ENCODE measurements around the gene ITGB1BP2. TPM values are rescaled to one million over a fixed set of nuclear protein-coding genes. Genes with fewer than 3 reads are reported as not detected.
"Not testable (repeated sequence)": the region's sequence is repeated elsewhere in the genome, so short reads cannot be mapped to it uniquely, and the experiment has no call there.

The ITGB1BP2 gene
- total RNA-seq, 2 experiments from 2014 or later, result 5.3 to 6.7 TPM

- no peaks in the 10 kb centered on the region for H3K27me3 Mint-ChIP-seq
- ATAC-seq (no peak), DNase-seq (no peak)
- no peak overlapping the region for H3K27ac Mint-ChIP-seq
- CTCF ChIA-PET, result no interaction called here
- peaks cover 55% of the 10 kb centered on the region for H3K36me3 Mint-ChIP-seq (ENCODE audit: low read depth)
- POLR2A ChIA-PET, result interaction anchor here (0.8 to 1.7 kb wide), 6 partner anchors 9 to 111 kb away, joined by 3 to 12 read pairs (median 4); partner anchors contain the start of genes ITGB1BP2 and NONO
- TF ChIP-seq, protein P1, sequence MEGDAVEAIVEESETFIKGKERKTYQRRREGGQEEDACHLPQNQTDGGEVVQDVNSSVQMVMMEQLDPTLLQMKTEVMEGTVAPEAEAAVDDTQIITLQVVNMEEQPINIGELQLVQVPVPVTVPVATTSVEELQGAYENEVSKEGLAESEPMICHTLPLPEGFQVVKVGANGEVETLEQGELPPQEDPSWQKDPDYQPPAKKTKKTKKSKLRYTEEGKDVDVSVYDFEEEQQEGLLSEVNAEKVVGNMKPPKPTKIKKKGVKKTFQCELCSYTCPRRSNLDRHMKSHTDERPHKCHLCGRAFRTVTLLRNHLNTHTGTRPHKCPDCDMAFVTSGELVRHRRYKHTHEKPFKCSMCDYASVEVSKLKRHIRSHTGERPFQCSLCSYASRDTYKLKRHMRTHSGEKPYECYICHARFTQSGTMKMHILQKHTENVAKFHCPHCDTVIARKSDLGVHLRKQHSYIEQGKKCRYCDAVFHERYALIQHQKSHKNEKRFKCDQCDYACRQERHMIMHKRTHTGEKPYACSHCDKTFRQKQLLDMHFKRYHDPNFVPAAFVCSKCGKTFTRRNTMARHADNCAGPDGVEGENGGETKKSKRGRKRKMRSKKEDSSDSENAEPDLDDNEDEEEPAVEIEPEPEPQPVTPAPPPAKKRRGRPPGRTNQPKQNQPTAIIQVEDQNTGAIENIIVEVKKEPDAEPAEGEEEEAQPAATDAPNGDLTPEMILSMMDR (IDR thresholded peaks at IDR 0.05), result no peak
- H3K4me3 Mint-ChIP-seq, result no peak overlapping the region
- H3K9me3 Mint-ChIP-seq, result no peaks in the 10 kb centered on the region
- peaks cover 13% of the 10 kb centered on the region for H3K4me1 Mint-ChIP-seq (ENCODE audit: low read depth)
- intact Hi-C loops (cut with micrococcal nuclease), result no loop called here
Measured at GRCh38 chrX:71292669-71293365, 8.7 kb upstream of the ITGB1BP2 start.

DNA sequence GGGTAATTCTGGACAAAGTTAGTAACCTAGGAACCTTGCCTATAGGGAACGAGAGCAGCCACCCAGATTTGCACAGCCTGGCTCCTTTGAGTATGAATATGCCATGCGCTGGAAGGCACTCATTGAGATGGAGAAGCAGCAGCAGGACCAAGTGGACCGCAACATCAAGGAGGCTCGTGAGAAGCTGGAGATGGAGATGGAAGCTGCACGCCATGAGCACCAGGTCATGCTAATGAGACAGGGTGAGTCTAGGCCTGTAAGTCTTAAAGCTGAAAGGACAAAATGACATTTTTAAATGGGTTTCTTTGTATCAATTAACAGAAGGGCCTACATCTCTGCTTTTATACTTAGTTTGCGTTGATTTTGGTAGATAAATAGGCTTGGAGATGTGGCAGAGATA is 4.7 kb upstream of the ITGB1BP2 start:
- Mint-ChIP-seq H3K36me3 (ENCODE audit: low read depth) (peaks cover 69% of the 10 kb centered on the region), H3K4me3 (no peak overlapping the region), H3K27ac (no peak overlapping the region), H3K27me3 (no peaks in the 10 kb centered on the region), H3K4me1 (ENCODE audit: low read depth) (peaks cover 15% of the 10 kb centered on the region), H3K9me3 (no peaks in the 10 kb centered on the region)
- ATAC-seq, result no peak
- ChIA-PET CTCF (no interaction called here), POLR2A (interaction anchor here (0.5 to 3.5 kb wide), 4 partner anchors 9 to 215 kb away, joined by 3 to 14 read pairs (median 6); partner anchors contain the start of gene NONO)
- TF ChIP-seq, protein P1 (IDR thresholded peaks at IDR 0.05), result no peak
- no peak for DNase-seq
- intact Hi-C loops (cut with micrococcal nuclease), result no loop called here

GRCh38 chrX:71298119-71298518 is 3.4 kb upstream of the ITGB1BP2 start:
- Mint-ChIP-seq H3K4me1 (ENCODE audit: low read depth) (peaks cover 27% of the 10 kb centered on the region), H3K27ac (no peak overlapping the region)

GRCh38 chrX:71300064-71300463 is 1.5 kb upstream of the ITGB1BP2 start:
- H3K27ac Mint-ChIP-seq; H3K9me3 Mint-ChIP-seq; CTCF ChIA-PET; DNase-seq; POLR2A ChIA-PET; intact Hi-C loops (cut with micrococcal nuclease); ATAC-seq; H3K27me3 Mint-ChIP-seq; H3K4me3 Mint-ChIP-seq: not testable (repeated sequence)
- Mint-ChIP-seq H3K36me3 (ENCODE audit: low read depth) (peaks cover 70% of the 10 kb centered on the region), H3K4me1 (ENCODE audit: low read depth) (peaks cover 23% of the 10 kb centered on the region)

More at GRCh38 chrX:71298119-71298518, 3.4 kb upstream of the ITGB1BP2 start:
- peaks cover 64% of the 10 kb centered on the region for H3K36me3 Mint-ChIP-seq (ENCODE audit: low read depth)
- no peaks in the 10 kb centered on the region for H3K9me3 Mint-ChIP-seq
- intact Hi-C loops (cut with micrococcal nuclease), result no loop called here
- ChIA-PET POLR2A (interaction anchor here (0.5 to 3.5 kb wide), 3 partner anchors 8 to 15 kb away, joined by 3 to 14 read pairs (median 4); partner anchors contain the start of gene NONO), CTCF (no interaction called here)
- no peak for DNase-seq
- no peaks in the 10 kb centered on the region for H3K27me3 Mint-ChIP-seq
- no peak overlapping the region for H3K4me3 Mint-ChIP-seq
- TF ChIP-seq, protein P1 (IDR thresholded peaks at IDR 0.05), result no peak
- ATAC-seq, result no peak

DNA sequence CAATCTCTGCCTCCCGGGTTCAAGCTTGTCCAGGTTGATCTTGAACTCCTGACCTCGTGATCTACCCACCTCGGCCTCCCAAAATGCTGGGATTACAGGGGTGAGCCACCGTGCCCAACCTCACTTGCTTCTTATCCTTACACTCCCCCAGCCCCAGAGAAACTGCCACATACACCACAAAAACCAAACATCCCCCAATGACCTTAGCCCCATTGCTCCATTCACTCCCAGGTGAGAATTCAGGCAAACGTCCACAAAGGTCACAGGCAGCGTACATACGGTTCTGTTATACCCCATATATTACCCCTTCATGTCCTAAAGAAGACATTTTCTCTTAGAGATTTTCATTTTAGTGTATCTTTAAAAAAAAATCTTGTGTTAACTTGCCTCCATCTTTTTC is 1.1 kb upstream of the ITGB1BP2 start:
- ATAC-seq; H3K27ac Mint-ChIP-seq; H3K27me3 Mint-ChIP-seq; DNase-seq; H3K4me3 Mint-ChIP-seq; CTCF ChIA-PET; POLR2A ChIA-PET; intact Hi-C loops (cut with micrococcal nuclease); H3K9me3 Mint-ChIP-seq: not testable (repeated sequence)
- peaks cover 72% of the 10 kb centered on the region for H3K36me3 Mint-ChIP-seq (ENCODE audit: low read depth)
- H3K4me1 Mint-ChIP-seq (ENCODE audit: low read depth), result peaks cover 23% of the 10 kb centered on the region
